ENCODE data around the gene DDIT4. TPM values are rescaled to one million over a fixed set of nuclear protein-coding genes. Genes with fewer than 3 reads are reported as not detected.

Gene DDIT4
- total and polyA plus RNA-seq, 7 experiments from 2014 or later: 25.4 to 335 (median 135) TPM

- intact Hi-C loops (cut with micrococcal nuclease): loop anchor here in 1 of 2 donors (5.0 kb wide), 1 partner anchor 422 kb away; the partner anchor contains the start of gene MCU
- Mint-ChIP-seq H3K27ac (peak overlapping the region in 8 of 9 donors; percentile 1 to 95 (median 56)), H3K27me3 (no peaks in the 10 kb centered on the region), H3K9me3 (peaks cover 0 to 2% (median 0%) of the 10 kb centered on the region in 11 donors), H3K4me1 (peaks cover 17 to 41% (median 36%) of the 10 kb centered on the region in 7 donors), H3K4me3 (peak overlapping the region in 4 of 10 donors; percentile 17 to 51 (median 29)), H3K36me3 (peaks cover 9 to 20% (median 13%) of the 10 kb centered on the region in 5 donors)
- ATAC-seq (no peak), DNase-seq (no peak)
- ChIA-PET CTCF (interaction anchor here (0.8 to 1.8 kb wide), 2 partner anchors 10 to 23 kb away, joined by 3 to 4 read pairs; no protein-coding TSS in a partner anchor), POLR2A (interaction anchor here (0.7 to 10.1 kb wide), 5 partner anchors 11 to 58 kb away, joined by 3 to 219 read pairs (median 86); no protein-coding TSS in a partner anchor)
- Histone ChIP-seq H3K4me1 (ENCODE audit: control insufficient read depth in 2 of 2, insufficient read depth in 2 of 2, low read length in 2 of 2) (peaks cover 7 to 9% of the 10 kb centered on the region in 2 donors), H3K36me3 (ENCODE audit: control insufficient read depth in 2 of 3, insufficient read depth in 3 of 3, low read length in 3 of 3) (peaks cover 0 to 25% (median 11%) of the 10 kb centered on the region in 3 experiments), H3K9me3 (ENCODE audit: control insufficient read depth in 2 of 3, low read length in 3 of 3) (no peaks in the 10 kb centered on the region), H3K27ac (ENCODE audit: low read depth, low read length) (no peak overlapping the region), H3K27me3 (ENCODE audit: control insufficient read depth in 2 of 2, insufficient read depth in 2 of 2, low read length in 2 of 2) (no peaks in the 10 kb centered on the region), H3K4me3 (ENCODE audit: low read length) (no peak overlapping the region)
These were observed 3.0 kb upstream of the DDIT4 start for GRCh38 chr10:72270607-72271281.

DNA sequence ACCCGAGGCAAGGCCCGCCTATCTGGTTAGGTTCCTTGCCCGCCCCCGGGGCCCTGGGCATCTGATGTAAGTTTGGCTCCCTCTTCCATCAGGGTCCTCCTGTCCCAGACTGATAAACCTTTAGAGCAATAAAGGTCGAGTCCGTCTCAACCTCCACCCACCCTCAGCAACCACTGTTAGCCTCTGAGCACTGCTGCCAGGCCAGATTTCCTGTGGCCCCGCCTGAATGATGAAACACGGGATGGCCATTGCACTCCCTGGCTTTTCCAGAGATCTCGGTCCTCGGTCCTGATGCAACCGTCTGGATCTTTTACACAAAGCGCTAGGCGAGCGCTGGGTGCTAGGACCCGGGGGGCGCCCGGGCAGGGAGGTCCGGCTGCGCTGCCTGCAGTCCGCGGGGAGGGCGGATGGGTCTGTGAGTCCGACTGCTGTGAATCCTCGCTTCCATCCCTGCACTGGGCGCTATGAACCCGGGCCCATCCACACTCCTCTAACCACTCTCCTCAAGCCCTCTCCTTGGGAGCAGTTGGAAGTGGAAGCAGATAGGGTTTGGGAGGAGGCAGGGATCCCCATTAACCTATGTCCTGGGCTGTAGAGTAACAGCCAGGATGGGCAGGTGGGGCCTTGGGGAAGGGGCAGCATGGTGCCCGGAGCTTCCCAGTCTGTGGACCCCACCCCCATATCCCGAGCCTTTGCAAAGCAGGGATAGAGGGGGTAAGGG, 875 bp upstream of the DDIT4 start:
- H3K27me3 ChIP-seq (ENCODE audit: control insufficient read depth in 2 of 2, insufficient read depth in 2 of 2, low read length in 2 of 2): no peaks in the 10 kb centered on the region
- Mint-ChIP-seq H3K27ac (peak overlapping the region; percentile 36 to 98 (median 94)), H3K9me3 (peaks cover 0 to 2% (median 0%) of the 10 kb centered on the region in 11 donors), H3K4me1 (peaks cover 30 to 58% (median 51%) of the 10 kb centered on the region in 7 donors), H3K4me3 (peak overlapping the region; percentile 97 to 100 (median 99)), H3K36me3 (peaks cover 14 to 31% (median 22%) of the 10 kb centered on the region in 5 donors), H3K27me3 (no peaks in the 10 kb centered on the region)
- H3K9me3 ChIP-seq (ENCODE audit: control insufficient read depth in 2 of 3, low read length in 3 of 3): no peaks in the 10 kb centered on the region
- H3K27ac ChIP-seq (ENCODE audit: low read depth, low read length): peak overlapping the region; percentile 96
- ChIA-PET CTCF (interaction anchor here (1.1 to 6.4 kb wide), 6 partner anchors 11 to 63 kb away, joined by 3 to 69 read pairs (median 19); no protein-coding TSS in a partner anchor), POLR2A (interaction anchor here (0.9 to 10.1 kb wide), 13 partner anchors 13 to 136 kb away, joined by 3 to 219 read pairs (median 26); partner anchors contain the start of genes ANAPC16 and ASCC1)
- H3K4me3 ChIP-seq (ENCODE audit: low read length): peak overlapping the region; percentile 95
- intact Hi-C loops (cut with micrococcal nuclease): loop anchor here (1.0 to 5.0 kb wide), 12 partner anchors 12 to 419 kb away; partner anchors contain the start of genes ANAPC16 (in 1 of the 2), ASCC1 (in 1 of the 2) and MCU (in 1 of the 2)
- peaks cover 9 to 20% of the 10 kb centered on the region in 2 donors for H3K4me1 ChIP-seq (ENCODE audit: control insufficient read depth in 2 of 2, insufficient read depth in 2 of 2, low read length in 2 of 2)
- peak in 3 of 9 donors; percentile 12 to 61 (median 21) for DNase-seq
- no peak for ATAC-seq
- H3K36me3 ChIP-seq (ENCODE audit: control insufficient read depth in 2 of 3, insufficient read depth in 3 of 3, low read length in 3 of 3): peaks cover 0 to 34% (median 11%) of the 10 kb centered on the region in 3 experiments

GRCh38 chr10:72274213-72274729, 547 bp downstream of the DDIT4 start:
- POLR2A ChIA-PET: interaction anchor here (0.6 to 10.1 kb wide), 22 partner anchors 8 to 195 kb away, joined by 3 to 219 read pairs (median 11); partner anchors contain the start of genes ANAPC16 and ASCC1
- no peaks in the 10 kb centered on the region for H3K27me3 Mint-ChIP-seq
- H3K36me3 Mint-ChIP-seq: peaks cover 14 to 31% (median 22%) of the 10 kb centered on the region in 5 donors
- Histone ChIP-seq H3K36me3 (ENCODE audit: control insufficient read depth in 2 of 3, insufficient read depth in 3 of 3, low read length in 3 of 3) (peaks cover 0 to 34% (median 11%) of the 10 kb centered on the region in 3 experiments), H3K9me3 (ENCODE audit: control insufficient read depth in 2 of 3, low read length in 3 of 3) (no peaks in the 10 kb centered on the region), H3K4me3 (ENCODE audit: low read length) (peak overlapping the region; percentile 95), H3K4me1 (ENCODE audit: control insufficient read depth in 2 of 2, insufficient read depth in 2 of 2, low read length in 2 of 2) (peaks cover 9 to 20% of the 10 kb centered on the region in 2 donors), H3K27me3 (ENCODE audit: control insufficient read depth in 2 of 2, insufficient read depth in 2 of 2, low read length in 2 of 2) (no peaks in the 10 kb centered on the region), H3K27ac (ENCODE audit: low read depth, low read length) (peak overlapping the region; percentile 96)
- peaks cover 33 to 66% (median 59%) of the 10 kb centered on the region in 7 donors for H3K4me1 Mint-ChIP-seq
- peak; percentile 0 for ATAC-seq
- H3K27ac Mint-ChIP-seq: peak overlapping the region; percentile 93 to 98 (median 95)
- CTCF ChIA-PET: interaction anchor here (1.1 to 6.4 kb wide), 24 partner anchors 10 to 226 kb away, joined by 3 to 69 read pairs (median 7); partner anchors contain the start of genes ANAPC16 and ASCC1
- DNase-seq: peak in 1 of 9 donors; percentile 62
- peaks cover 0 to 2% (median 0%) of the 10 kb centered on the region in 11 donors for H3K9me3 Mint-ChIP-seq
- H3K4me3 Mint-ChIP-seq: peak overlapping the region; percentile 97 to 100 (median 99)
- intact Hi-C loops (cut with micrococcal nuclease): loop anchor here in 1 of 2 donors (1.0 to 5.0 kb wide), 4 partner anchors 23 to 418 kb away; partner anchors contain the start of genes MCU and SPOCK2

- no peaks in the 10 kb centered on the region for H3K27me3 ChIP-seq (ENCODE audit: control insufficient read depth in 2 of 2, insufficient read depth in 2 of 2, low read length in 2 of 2)
- Mint-ChIP-seq H3K27me3 (no peaks in the 10 kb centered on the region), H3K36me3 (peaks cover 14 to 31% (median 22%) of the 10 kb centered on the region in 5 donors), H3K4me1 (peaks cover 33 to 70% (median 61%) of the 10 kb centered on the region in 7 donors), H3K4me3 (peak overlapping the region; percentile 97 to 100 (median 99)), H3K9me3 (peaks cover 0 to 2% (median 0%) of the 10 kb centered on the region in 11 donors), H3K27ac (peak overlapping the region; percentile 93 to 98 (median 95))
- ChIA-PET POLR2A (interaction anchor here (0.6 to 10.1 kb wide), 24 partner anchors 9 to 475 kb away, joined by 3 to 219 read pairs (median 10); partner anchors contain the start of genes ANAPC16 and ASCC1), CTCF (interaction anchor here (0.6 to 6.4 kb wide), 27 partner anchors 9 to 226 kb away, joined by 3 to 69 read pairs (median 7); partner anchors contain the start of genes ANAPC16 and ASCC1)
- ATAC-seq (peak; percentile 37), DNase-seq (peak; percentile 61 to 79 (median 77))
- H3K4me1 ChIP-seq (ENCODE audit: control insufficient read depth in 2 of 2, insufficient read depth in 2 of 2, low read length in 2 of 2): peaks cover 9 to 20% of the 10 kb centered on the region in 2 donors
- intact Hi-C loops (cut with micrococcal nuclease): loop anchor here in 1 of 2 donors (1.0 to 5.0 kb wide), 4 partner anchors 22 to 417 kb away; partner anchors contain the start of genes MCU and SPOCK2
- H3K4me3 ChIP-seq (ENCODE audit: low read length): peak overlapping the region; percentile 95
- H3K9me3 ChIP-seq (ENCODE audit: control insufficient read depth in 2 of 3, low read length in 3 of 3): no peaks in the 10 kb centered on the region
- peak overlapping the region; percentile 96 for H3K27ac ChIP-seq (ENCODE audit: low read depth, low read length)
- H3K36me3 ChIP-seq (ENCODE audit: control insufficient read depth in 2 of 3, insufficient read depth in 3 of 3, low read length in 3 of 3): peaks cover 0 to 34% (median 11%) of the 10 kb centered on the region in 3 experiments
These were observed 1.1 kb downstream of the DDIT4 start for GRCh38 chr10:72274730-72275350.

DNA sequence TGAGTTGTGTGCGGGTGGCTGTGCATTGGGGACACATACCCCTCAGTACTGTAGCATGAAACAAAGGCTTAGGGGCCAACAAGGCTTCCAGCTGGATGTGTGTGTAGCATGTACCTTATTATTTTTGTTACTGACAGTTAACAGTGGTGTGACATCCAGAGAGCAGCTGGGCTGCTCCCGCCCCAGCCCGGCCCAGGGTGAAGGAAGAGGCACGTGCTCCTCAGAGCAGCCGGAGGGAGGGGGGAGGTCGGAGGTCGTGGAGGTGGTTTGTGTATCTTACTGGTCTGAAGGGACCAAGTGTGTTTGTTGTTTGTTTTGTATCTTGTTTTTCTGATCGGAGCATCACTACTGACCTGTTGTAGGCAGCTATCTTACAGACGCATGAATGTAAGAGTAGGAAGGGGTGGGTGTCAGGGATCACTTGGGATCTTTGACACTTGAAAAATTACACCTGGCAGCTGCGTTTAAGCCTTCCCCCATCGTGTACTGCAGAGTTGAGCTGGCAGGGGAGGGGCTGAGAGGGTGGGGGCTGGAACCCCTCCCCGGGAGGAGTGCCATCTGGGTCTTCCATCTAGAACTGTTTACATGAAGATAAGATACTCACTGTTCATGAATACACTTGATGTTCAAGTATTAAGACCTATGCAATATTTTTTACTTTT, 1.8 kb downstream of the DDIT4 start:
- DNase-seq: peak in 3 of 9 donors; percentile 41 to 52 (median 42)
- H3K27ac ChIP-seq (ENCODE audit: low read depth, low read length): peak overlapping the region; percentile 96

More for the DNA sequence above, 1.8 kb downstream of the DDIT4 start:
- Histone ChIP-seq H3K36me3 (ENCODE audit: control insufficient read depth in 2 of 3, insufficient read depth in 3 of 3, low read length in 3 of 3) (peaks cover 0 to 34% (median 11%) of the 10 kb centered on the region in 3 experiments), H3K9me3 (ENCODE audit: control insufficient read depth in 2 of 3, low read length in 3 of 3) (no peaks in the 10 kb centered on the region), H3K4me1 (ENCODE audit: control insufficient read depth in 2 of 2, insufficient read depth in 2 of 2, low read length in 2 of 2) (peaks cover 9 to 20% of the 10 kb centered on the region in 2 donors), H3K27me3 (ENCODE audit: control insufficient read depth in 2 of 2, insufficient read depth in 2 of 2, low read length in 2 of 2) (no peaks in the 10 kb centered on the region), H3K4me3 (ENCODE audit: low read length) (peak overlapping the region; percentile 95)
- ChIA-PET CTCF (interaction anchor here (0.6 to 6.4 kb wide), 27 partner anchors 9 to 227 kb away, joined by 3 to 69 read pairs (median 7); partner anchors contain the start of genes ANAPC16 and ASCC1), POLR2A (interaction anchor here (0.6 to 10.1 kb wide), 23 partner anchors 8 to 474 kb away, joined by 3 to 219 read pairs (median 10); partner anchors contain the start of genes ANAPC16 and ASCC1)
- Mint-ChIP-seq H3K36me3 (peaks cover 14 to 31% (median 22%) of the 10 kb centered on the region in 5 donors), H3K4me1 (peaks cover 32 to 69% (median 62%) of the 10 kb centered on the region in 7 donors), H3K27me3 (no peaks in the 10 kb centered on the region), H3K27ac (peak overlapping the region; percentile 93 to 98 (median 95)), H3K9me3 (peaks cover 0 to 2% (median 0%) of the 10 kb centered on the region in 11 donors), H3K4me3 (peak overlapping the region; percentile 97 to 100 (median 99))
- intact Hi-C loops (cut with micrococcal nuclease): loop anchor here in 1 of 2 donors (1.0 to 2.0 kb wide), 2 partner anchors 10 to 227 kb away; no protein-coding TSS in a partner anchor
- no peak for ATAC-seq

Measured in naive thymus-derived CD4-positive, alpha-beta T cell (primary cell).